GM12878 (cell line): Measurements from ENCODE around the gene TCF7. TPM values are rescaled to one million over a fixed set of nuclear protein-coding genes. Genes with fewer than 3 reads are reported as not detected.

ENCODE experiments used
- ATAC-seq: fragments of 200-7000 bp; cut with Tn5 transposase; 3 replicates; pipeline ENCODE4 v1.9.1; 2020; ENCODE audit warnings: mild to moderate bottlenecking, moderate library complexity
- BruUV-seq: library from RNA; stranded (reverse); fragments of 400-500 nt; replicated peaks from 2 replicates; lab custom pipeline; 2021; lab: Mats Ljungman, UMichigan
- CTCF ChIA-PET: fragments of 300-600 bp; sonication (Branson Sonifier 250); formaldehyde crosslinking; extraction: SDS; loops from one replicate; lab custom pipeline; 2021; ENCODE audit warnings: inconsistent platforms; lab: Yijun Ruan, JAX
- POLR2A ChIA-PET: fragments of 350-600 bp; formaldehyde crosslinking; extraction: SDS; loops from one replicate; lab custom pipeline; 2021; ENCODE audit warnings: inconsistent platforms; lab: Charles Lee
- RAD21 ChIA-PET: fragments of 300-600 bp; sonication (Branson Sonifier 250); formaldehyde crosslinking; loops from one replicate; lab custom pipeline; 2023; ENCODE audit warnings: antibody characterized with exemption; ENCODE audit not compliant: unreplicated experiment; lab: Charles Lee
- SMC1A ChIA-PET: fragments of 300-600 bp; sonication (Branson Sonifier 250); formaldehyde crosslinking; loops from one replicate; lab custom pipeline; 2023; ENCODE audit not compliant: unreplicated experiment, uncharacterized antibody; lab: Charles Lee
- DNase-seq: peaks from one replicate; pipeline ENCODE4 v3.0.0-alpha.2; 2011; ENCODE audit warnings: low read depth, low spot score
- FAIRE-seq: peaks from 3 replicates; lab custom pipeline; 2011; peaks lifted over from hg19 to GRCh38; lab: Jason Lieb, UNC
- H2AFZ ChIP-seq: 2 replicates; pipeline ENCODE4 v1.6.0; 2011; ENCODE audit warnings: low read depth, low read length, control low read depth; ENCODE audit not compliant: control insufficient read depth
- H3K27ac ChIP-seq: 2 replicates; pipeline ENCODE4 v1.5.1; 2011; ENCODE audit warnings: control low read depth; ENCODE audit not compliant: control insufficient read depth, insufficient read depth
- H3K27me3 ChIP-seq, 2 experiments: replicated peaks in 1 of 2; 2 replicates each; pipeline versions ENCODE4 v1.6.0 to v1.6.1; 2011; ENCODE audit warnings: low read length in 1 of 2; ENCODE audit not compliant: control insufficient read depth in 2 of 2, insufficient read depth in 2 of 2
- H3K36me3 ChIP-seq, 2 experiments: 2 replicates each; pipeline ENCODE4 v1.5.1; 2011; ENCODE audit warnings: low read length in 1 of 2; ENCODE audit not compliant: control insufficient read depth in 2 of 2, insufficient read depth in 2 of 2
- H3K4me1 ChIP-seq: 2 replicates; pipeline ENCODE4 v1.6.1; 2011; ENCODE audit warnings: mild to moderate bottlenecking, low read length, moderate library complexity, mixed read lengths; ENCODE audit not compliant: control insufficient read depth, insufficient read depth
- H3K4me2 ChIP-seq: 2 replicates; pipeline ENCODE4 v1.6.0; 2011; ENCODE audit warnings: control low read depth; ENCODE audit not compliant: control insufficient read depth, insufficient read depth
- H3K4me3 ChIP-seq: fragments of 200-600 bp; sonication (generic); 2 replicates; pipeline ENCODE4 v1.5.1; 2016
- H3K79me2 ChIP-seq: 2 replicates; pipeline ENCODE4 v1.6.0; 2011; ENCODE audit warnings: low read length; ENCODE audit not compliant: control insufficient read depth, insufficient read depth
- H3K9ac ChIP-seq: 2 replicates; pipeline ENCODE4 v1.8.0; 2011; ENCODE audit warnings: low read length, control low read depth, mixed read lengths; ENCODE audit not compliant: control insufficient read depth, insufficient read depth
- H3K9me3 ChIP-seq: replicated peaks from 3 replicates; pipeline ENCODE4 v1.5.1; 2011; ENCODE audit warnings: mild to moderate bottlenecking, low read length; ENCODE audit not compliant: control insufficient read depth, insufficient read depth
- H4K20me1 ChIP-seq: 2 replicates; pipeline ENCODE4 v1.6.0; 2011; ENCODE audit not compliant: control insufficient read depth, insufficient read depth
- CUX1 ChIP-seq: IDR thresholded peaks from 2 replicates; pipeline ENCODE4 v1.6.1; 2012; ENCODE audit warnings: improper control_type of control experiment, low read depth, low read length; ENCODE audit not compliant: insufficient replicate concordance
- FOXK2 ChIP-seq: fragments of 450-650 bp; IDR thresholded peaks from 2 replicates; pipeline ENCODE4 v1.6.1; 2017; ENCODE audit warnings: mild to moderate bottlenecking, moderate library complexity
- KLF5 ChIP-seq: fragments of 450-650 bp; IDR thresholded peaks from 2 replicates; pipeline ENCODE4 v1.6.1; 2014; ENCODE audit warnings: mild to moderate bottlenecking; ENCODE audit not compliant: partially characterized antibody
- NFYB ChIP-seq: IDR thresholded peaks from 2 replicates; pipeline ENCODE4 v1.6.1; 2011; ENCODE audit warnings: low read depth, mild to moderate bottlenecking, low read length, improper control_type of control experiment, moderate library complexity; ENCODE audit not compliant: insufficient read depth
- PRDM15 ChIP-seq: fragments of 450-650 bp; formaldehyde crosslinking; IDR thresholded peaks from 2 replicates; pipeline ENCODE4 v1.4.0; 2020; ENCODE audit warnings: mild to moderate bottlenecking, moderate library complexity
- SIN3A ChIP-seq: IDR thresholded peaks from 2 replicates; pipeline ENCODE4 v1.6.1; 2012; ENCODE audit warnings: low read depth, low read length, improper control_type of control experiment
- SMC3 ChIP-seq: IDR thresholded peaks from 2 replicates; pipeline ENCODE4 v1.6.1; 2011; ENCODE audit warnings: low read length, improper control_type of control experiment, borderline replicate concordance
- SUZ12 ChIP-seq: fragments of 200-600 bp; sonication (generic); IDR thresholded peaks from one replicate; pipeline ENCODE4 v1.6.1; 2018; ENCODE audit warnings: antibody characterized with exemption, mild to moderate bottlenecking; ENCODE audit not compliant: unreplicated experiment
- TCF7 ChIP-seq: IDR thresholded peaks from 2 replicates; pipeline ENCODE4 v1.6.1; 2014; ENCODE audit warnings: antibody characterized with exemption, borderline replicate concordance
- ZNF384 ChIP-seq: IDR thresholded peaks from 2 replicates; pipeline ENCODE4 v1.6.1; 2012; ENCODE audit warnings: low read depth, mild to moderate bottlenecking, low read length, improper control_type of control experiment, borderline replicate concordance
- WGBS: methylation state at CpG from one replicate; pipeline ENCODE4 v1.1.6; 2016; ENCODE audit warnings: low lambda C conversion rate; ENCODE audit not compliant: insufficient replicate concordance, insufficient coverage; ENCODE audit errors: missing lambda C conversion rate; 5-methylcytosine and 5-hydroxymethylcytosine counted together
- in situ Hi-C: fragments of 300-500 bp; cut with MboI; formaldehyde crosslinking; loops from 9 replicates; pipeline ENCODE4 v1.14.3; 2018; ENCODE audit warnings: mixed read lengths
- intact Hi-C: fragments of 100-400 bp; cut with micrococcal nuclease; formaldehyde crosslinking; loops from one replicate; pipeline ENCODE4 v1.14.2; 2022; ENCODE audit not compliant: unreplicated experiment
- polyA plus RNA-seq, 11 experiments: library from polyadenylated mRNA; depleted of rRNA in 4 of 11; unstranded in 6 of 11; stranded (reverse) in 5 of 11; fragments of >200 nt; fragmentation: Nextera tagmentation in 4 of 11; fragmentation: Illumina TruSeq in 1 of 11; extraction: Ambion mirVana in 4 of 11; extraction: Trizol in 1 of 11; gene quantifications; 1 replicate in 1 of 11; 2 replicates in 10 of 11; pipeline versions ENCODE4 v1.2.1 to v1.2.3, GENCODE V29; 2011 to 2016; ENCODE audit warnings: inconsistent platforms in 2 of 11, missing spikeins in 2 of 11, low read depth in 1 of 11
- total RNA-seq, 4 experiments: library from RNA; depleted of rRNA in 3 of 4; stranded (reverse); fragments of >200 nt in 3 of 4; fragmentation: Illumina TruSeq in 1 of 4; extraction: Trizol in 1 of 4; gene quantifications; 2 replicates each; pipeline versions ENCODE4 v1.2.1 to v1.2.3, GENCODE V29; 2013 to 2021
- TF ChIP-seq, protein P1 (sequence below): fragments of 450-650 bp; IDR thresholded peaks from 2 replicates; pipeline ENCODE4 v1.6.1; 2017; ENCODE audit warnings: low read depth, mild to moderate bottlenecking, moderate library complexity

TCF7 gene
- total and polyA plus RNA-seq, 10 of the 15 experiments (the other 5 are each of a cell fraction or from before 2014, with no cell fraction given): 10.0 to 60.2 (median 23.6) TPM

DNA sequence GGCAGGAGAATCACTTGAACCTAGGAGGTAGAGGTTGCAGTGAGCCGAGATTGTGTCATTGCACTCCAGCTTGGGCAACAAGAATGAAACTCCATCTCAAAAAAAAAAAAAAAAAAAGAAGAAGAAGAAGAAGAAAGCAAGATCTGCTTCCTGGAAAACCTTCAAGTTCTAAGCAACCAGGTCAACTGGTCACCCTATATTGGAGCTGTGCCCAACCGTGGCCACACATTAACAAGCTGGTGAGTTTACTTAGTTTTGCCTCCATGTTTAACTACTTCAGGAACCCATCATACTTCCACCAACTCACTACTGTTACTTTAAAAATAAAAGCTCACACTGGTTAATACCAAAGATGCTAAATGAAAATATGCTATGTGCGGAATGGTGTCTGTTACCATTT, 74.5 kb downstream of the TCF7 start:
- WGBS: 94% methylated on average over 2 of the region's 3 CpGs
- no peak for TF ChIP-seq TCF7
- TF ChIP-seq PRDM15: no peak
- TF ChIP-seq KLF5: no peak
- no peak for TF ChIP-seq CUX1
- no peak for TF ChIP-seq FOXK2
- no peak for TF ChIP-seq SIN3A
- TF ChIP-seq SUZ12: no peak
- no peak for TF ChIP-seq SMC3
- no peak for TF ChIP-seq NFYB
- TF ChIP-seq, protein P1, sequence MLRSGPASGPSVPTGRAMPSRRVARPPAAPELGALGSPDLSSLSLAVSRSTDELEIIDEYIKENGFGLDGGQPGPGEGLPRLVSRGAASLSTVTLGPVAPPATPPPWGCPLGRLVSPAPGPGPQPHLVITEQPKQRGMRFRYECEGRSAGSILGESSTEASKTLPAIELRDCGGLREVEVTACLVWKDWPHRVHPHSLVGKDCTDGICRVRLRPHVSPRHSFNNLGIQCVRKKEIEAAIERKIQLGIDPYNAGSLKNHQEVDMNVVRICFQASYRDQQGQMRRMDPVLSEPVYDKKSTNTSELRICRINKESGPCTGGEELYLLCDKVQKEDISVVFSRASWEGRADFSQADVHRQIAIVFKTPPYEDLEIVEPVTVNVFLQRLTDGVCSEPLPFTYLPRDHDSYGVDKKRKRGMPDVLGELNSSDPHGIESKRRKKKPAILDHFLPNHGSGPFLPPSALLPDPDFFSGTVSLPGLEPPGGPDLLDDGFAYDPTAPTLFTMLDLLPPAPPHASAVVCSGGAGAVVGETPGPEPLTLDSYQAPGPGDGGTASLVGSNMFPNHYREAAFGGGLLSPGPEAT: no peak
- TF ChIP-seq ZNF384: no peak

More for the DNA sequence above, 74.5 kb downstream of the TCF7 start:
- H3K79me2 ChIP-seq: no peaks in the 10 kb centered on the region
- H3K27me3 ChIP-seq: no peaks in the 10 kb centered on the region
- DNase-seq (no peak), ATAC-seq (no peak), FAIRE-seq (no peak)
- no TSS peak for BruUV-seq
- H3K36me3 ChIP-seq: no peaks in the 10 kb centered on the region
- in situ Hi-C loops: loop anchor here (5.0 kb wide), 2 partner anchors 98 to 393 kb away; no protein-coding TSS in a partner anchor
- no peak overlapping the region for H3K27ac ChIP-seq
- ChIA-PET POLR2A (interaction anchor here (0.7 kb wide), 1 partner anchor 762 kb away, joined by 5 read pairs; no protein-coding TSS in a partner anchor), CTCF (interaction anchor here (0.6 to 9.2 kb wide), 4 partner anchors 87 to 183 kb away, joined by 3 to 99 read pairs (median 6); no protein-coding TSS in a partner anchor), RAD21 (interaction anchor here (1.0 to 1.6 kb wide), 2 partner anchors 56 to 102 kb away, joined by 3 to 5 read pairs; no protein-coding TSS in a partner anchor), SMC1A (interaction anchor here (0.6 to 8.4 kb wide), 4 partner anchors 25 to 145 kb away, joined by 3 to 91 read pairs (median 4); no protein-coding TSS in a partner anchor)
- no peak overlapping the region for H3K4me3 ChIP-seq
- H2AFZ ChIP-seq: no peak overlapping the region
- H3K9ac ChIP-seq: no peak overlapping the region
- intact Hi-C loops: no loop called here
- no peaks in the 10 kb centered on the region for H3K4me1 ChIP-seq
- no peak overlapping the region for H3K4me2 ChIP-seq
- H4K20me1 ChIP-seq: peaks cover 5% of the 10 kb centered on the region; the same call in 1 of the 2 replicates
- no peaks in the 10 kb centered on the region for H3K9me3 ChIP-seq
